ENCODE results near the gene OR9A4. TPM values are rescaled to one million over a fixed set of nuclear protein-coding genes. Genes with fewer than 3 reads are reported as not detected.

OR9A4 gene
- total and polyA plus RNA-seq, 2 donors from 2014 or later, result 0.22 TPM; not detected in 1

GRCh38 chr7:141875453-141875852 is 40.7 kb upstream of the OR9A4 start:
- Histone ChIP-seq H3K27ac (ENCODE audit: low read depth in 2 of 2, low read length in 2 of 2) (no peak overlapping the region), H3K4me1 (ENCODE audit: control insufficient read depth in 2 of 3, insufficient read depth in 2 of 3, low read depth in 1 of 3, low read length in 3 of 3) (no peaks in the 10 kb centered on the region), H3K27me3 (ENCODE audit: control insufficient read depth, insufficient read depth, low read length) (no peaks in the 10 kb centered on the region), H3K9ac (ENCODE audit: low read length in 3 of 3) (no peak overlapping the region), H3K4me3 (ENCODE audit: low read length in 3 of 3) (no peak overlapping the region), H3K9me3 (ENCODE audit: control insufficient read depth in 2 of 3, insufficient read depth in 1 of 3, low read length in 3 of 3) (no peaks in the 10 kb centered on the region), H3K36me3 (ENCODE audit: control insufficient read depth in 2 of 3, insufficient read depth in 3 of 3, low read length in 3 of 3) (no peaks in the 10 kb centered on the region)
- no peak for FAIRE-seq
- TF ChIP-seq, protein P1, sequence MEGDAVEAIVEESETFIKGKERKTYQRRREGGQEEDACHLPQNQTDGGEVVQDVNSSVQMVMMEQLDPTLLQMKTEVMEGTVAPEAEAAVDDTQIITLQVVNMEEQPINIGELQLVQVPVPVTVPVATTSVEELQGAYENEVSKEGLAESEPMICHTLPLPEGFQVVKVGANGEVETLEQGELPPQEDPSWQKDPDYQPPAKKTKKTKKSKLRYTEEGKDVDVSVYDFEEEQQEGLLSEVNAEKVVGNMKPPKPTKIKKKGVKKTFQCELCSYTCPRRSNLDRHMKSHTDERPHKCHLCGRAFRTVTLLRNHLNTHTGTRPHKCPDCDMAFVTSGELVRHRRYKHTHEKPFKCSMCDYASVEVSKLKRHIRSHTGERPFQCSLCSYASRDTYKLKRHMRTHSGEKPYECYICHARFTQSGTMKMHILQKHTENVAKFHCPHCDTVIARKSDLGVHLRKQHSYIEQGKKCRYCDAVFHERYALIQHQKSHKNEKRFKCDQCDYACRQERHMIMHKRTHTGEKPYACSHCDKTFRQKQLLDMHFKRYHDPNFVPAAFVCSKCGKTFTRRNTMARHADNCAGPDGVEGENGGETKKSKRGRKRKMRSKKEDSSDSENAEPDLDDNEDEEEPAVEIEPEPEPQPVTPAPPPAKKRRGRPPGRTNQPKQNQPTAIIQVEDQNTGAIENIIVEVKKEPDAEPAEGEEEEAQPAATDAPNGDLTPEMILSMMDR (IDR thresholded peaks at IDR 0.05; ENCODE audit: borderline replicate concordance, extremely low read depth, insufficient read depth), result no peak
- intact Hi-C loops (cut with DNase I), result no loop called here
- no peak for DNase-seq

DNA sequence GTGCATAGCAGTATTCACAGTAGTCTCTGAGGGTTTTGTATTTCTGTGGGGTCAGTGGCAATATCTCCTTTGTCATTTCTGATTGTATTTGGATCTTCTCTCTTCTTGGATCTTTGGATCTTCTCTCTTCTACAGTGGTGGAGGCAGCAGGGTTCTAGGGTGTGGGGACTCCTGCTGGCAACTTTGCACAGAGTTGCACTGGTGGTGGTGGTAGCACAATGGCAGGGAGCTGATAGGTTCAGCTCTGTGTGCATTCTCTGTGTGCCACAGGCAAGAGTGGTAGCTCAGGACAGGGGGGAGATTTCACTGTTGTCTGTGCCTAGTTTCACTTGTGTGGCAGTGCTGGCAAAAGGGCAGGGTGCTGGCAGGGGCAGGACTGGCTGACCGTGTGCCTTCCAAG is 39.8 kb upstream of the OR9A4 start:
- Histone ChIP-seq H3K27ac (ENCODE audit: low read depth in 2 of 2, low read length in 2 of 2) (no peak overlapping the region), H3K36me3 (ENCODE audit: control insufficient read depth in 2 of 3, insufficient read depth in 3 of 3, low read length in 3 of 3) (no peaks in the 10 kb centered on the region), H3K4me3 (ENCODE audit: low read length in 3 of 3) (no peak overlapping the region), H3K4me1 (ENCODE audit: control insufficient read depth in 2 of 3, insufficient read depth in 2 of 3, low read depth in 1 of 3, low read length in 3 of 3) (no peaks in the 10 kb centered on the region), H3K9ac (ENCODE audit: low read length in 3 of 3) (no peak overlapping the region), H3K27me3 (ENCODE audit: control insufficient read depth, insufficient read depth, low read length) (no peaks in the 10 kb centered on the region), H3K9me3 (ENCODE audit: control insufficient read depth in 2 of 3, insufficient read depth in 1 of 3, low read length in 3 of 3) (no peaks in the 10 kb centered on the region)
- TF ChIP-seq, protein P1 (IDR thresholded peaks at IDR 0.05; ENCODE audit: borderline replicate concordance, extremely low read depth, insufficient read depth), result no peak
- intact Hi-C loops (cut with DNase I), result no loop called here
- FAIRE-seq (no peak), DNase-seq (no peak)

GRCh38 chr7:141877365-141877764 is 38.8 kb upstream of the OR9A4 start:
- Histone ChIP-seq H3K27ac (ENCODE audit: low read depth in 2 of 2, low read length in 2 of 2) (no peak overlapping the region), H3K9ac (ENCODE audit: low read length in 3 of 3) (no peak overlapping the region), H3K9me3 (ENCODE audit: control insufficient read depth in 2 of 3, insufficient read depth in 1 of 3, low read length in 3 of 3) (no peaks in the 10 kb centered on the region), H3K4me1 (ENCODE audit: control insufficient read depth in 2 of 3, insufficient read depth in 2 of 3, low read depth in 1 of 3, low read length in 3 of 3) (no peaks in the 10 kb centered on the region), H3K4me3 (ENCODE audit: low read length in 3 of 3) (no peak overlapping the region), H3K27me3 (ENCODE audit: control insufficient read depth, insufficient read depth, low read length) (no peaks in the 10 kb centered on the region), H3K36me3 (ENCODE audit: control insufficient read depth in 2 of 3, insufficient read depth in 3 of 3, low read length in 3 of 3) (no peaks in the 10 kb centered on the region)
- FAIRE-seq (no peak), DNase-seq (no peak)
- intact Hi-C loops (cut with DNase I), result no loop called here
- TF ChIP-seq, protein P1 (IDR thresholded peaks at IDR 0.05; ENCODE audit: borderline replicate concordance, extremely low read depth, insufficient read depth), result no peak

DNA sequence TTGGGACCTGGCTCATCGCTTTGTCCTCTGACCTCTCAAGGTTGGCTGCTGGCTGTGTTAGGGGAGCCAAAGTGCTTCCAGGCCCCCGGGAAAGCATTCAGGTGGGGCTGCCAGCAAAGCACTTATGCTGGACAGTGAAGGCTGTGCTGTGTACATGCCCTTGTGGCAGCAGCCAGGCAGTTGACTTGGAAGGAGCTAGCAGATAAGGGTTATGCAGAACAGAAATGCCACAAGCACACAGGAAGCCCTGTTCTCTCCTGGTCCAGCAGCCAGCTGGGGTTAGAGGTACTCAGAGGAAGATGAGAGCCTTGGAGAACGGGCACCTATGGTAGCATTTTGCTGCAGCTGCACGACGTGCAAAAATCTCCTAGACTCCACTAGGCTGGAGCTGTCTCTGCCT is 35.2 kb upstream of the OR9A4 start:
- TF ChIP-seq, protein P1 (IDR thresholded peaks at IDR 0.05; ENCODE audit: borderline replicate concordance, extremely low read depth, insufficient read depth), result no peak
- intact Hi-C loops (cut with DNase I), result no loop called here
- H3K27me3 ChIP-seq (ENCODE audit: control insufficient read depth, insufficient read depth, low read length), result no peaks in the 10 kb centered on the region
- H3K4me1 ChIP-seq (ENCODE audit: control insufficient read depth in 2 of 3, insufficient read depth in 2 of 3, low read depth in 1 of 3, low read length in 3 of 3), result no peaks in the 10 kb centered on the region
- no peaks in the 10 kb centered on the region for H3K36me3 ChIP-seq (ENCODE audit: control insufficient read depth in 2 of 3, insufficient read depth in 3 of 3, low read length in 3 of 3)
- H3K9ac ChIP-seq (ENCODE audit: low read length in 3 of 3), result no peak overlapping the region
- no peaks in the 10 kb centered on the region for H3K9me3 ChIP-seq (ENCODE audit: control insufficient read depth in 2 of 3, insufficient read depth in 1 of 3, low read length in 3 of 3)
- no peak overlapping the region for H3K4me3 ChIP-seq (ENCODE audit: low read length in 3 of 3)
- no peak overlapping the region for H3K27ac ChIP-seq (ENCODE audit: low read depth in 2 of 2, low read length in 2 of 2)
- DNase-seq (no peak), FAIRE-seq (no peak)
